KMS-11 (cell line): ENCODE measurements around the gene ABCA3.

Experiments
- H2AFZ ChIP-seq: fragments of 200-600 bp; sonication (generic); 2 replicates; pipeline ENCODE4 v1.6.1; 2016; ENCODE audit warnings: antibody characterized with exemption, mixed run types, low read depth
- H3K27ac ChIP-seq: fragments of 200-600 bp; sonication (generic); 2 replicates; pipeline ENCODE4 v1.6.1; 2016; ENCODE audit warnings: mild to moderate bottlenecking, mixed run types
- H3K27me3 ChIP-seq: fragments of 200-600 bp; sonication (generic); 2 replicates; pipeline ENCODE4 v1.6.1; 2017; ENCODE audit warnings: mild to moderate bottlenecking, low read depth, mixed run types, moderate library complexity; ENCODE audit not compliant: insufficient read depth
- H3K36me3 ChIP-seq: fragments of 200-600 bp; sonication (generic); 2 replicates; pipeline ENCODE4 v1.6.1; 2017; ENCODE audit warnings: mild to moderate bottlenecking, mixed run types; ENCODE audit not compliant: insufficient read depth
- H3K4me1 ChIP-seq: fragments of 200-600 bp; sonication (generic); 2 replicates; pipeline ENCODE4 v1.6.1; 2016; ENCODE audit warnings: mild to moderate bottlenecking, low read depth, mixed run types; ENCODE audit not compliant: poor library complexity, severe bottlenecking
- H3K4me2 ChIP-seq: fragments of 200-600 bp; sonication (generic); 2 replicates; pipeline ENCODE4 v1.7.0; 2016; ENCODE audit warnings: mild to moderate bottlenecking, mixed run types
- H3K4me3 ChIP-seq: fragments of 200-600 bp; sonication (generic); IDR thresholded peaks from 2 replicates; pipeline ENCODE4 v1.6.1; 2017; ENCODE audit warnings: low read depth, low read length, mixed read lengths; ENCODE audit not compliant: insufficient read depth
- H3K79me2 ChIP-seq: fragments of 200-600 bp; sonication (generic); 2 replicates; pipeline ENCODE4 v1.6.1; 2016; ENCODE audit warnings: low read depth, mixed run types; ENCODE audit not compliant: insufficient read depth
- H3K9ac ChIP-seq: fragments of 200-600 bp; sonication (generic); 2 replicates; pipeline ENCODE4 v1.6.1; 2016; ENCODE audit warnings: mild to moderate bottlenecking, mixed run types
- H4K20me1 ChIP-seq: fragments of 200-600 bp; sonication (generic); 2 replicates; pipeline ENCODE4 v1.6.1; 2016; ENCODE audit warnings: mild to moderate bottlenecking, mixed run types; ENCODE audit not compliant: insufficient read depth
- TF ChIP-seq, protein P1 (sequence below): fragments of 200-600 bp; sonication (generic); conservative IDR thresholded peaks from 2 replicates; pipeline ENCODE4 v1.6.1; 2017; ENCODE audit warnings: low read depth, mild to moderate bottlenecking, antibody characterized with exemption, low read length, moderate library complexity, mixed read lengths

ABCA3 gene

GRCh38 chr16:2273931-2274330 is 66.6 kb downstream of the ABCA3 start:
- Histone ChIP-seq H3K4me3 (no peak overlapping the region), H3K79me2 (no peaks in the 10 kb centered on the region; the same call in 1 of the 2 replicates), H4K20me1 (no peaks in the 10 kb centered on the region), H3K9ac (no peak overlapping the region), H3K27me3 (no peaks in the 10 kb centered on the region), H3K27ac (no peak overlapping the region), H3K36me3 (no peaks in the 10 kb centered on the region), H3K4me1 (peaks cover 12% of the 10 kb centered on the region), H3K4me2 (no peak overlapping the region), H2AFZ (no peak overlapping the region)
- TF ChIP-seq, protein P1, sequence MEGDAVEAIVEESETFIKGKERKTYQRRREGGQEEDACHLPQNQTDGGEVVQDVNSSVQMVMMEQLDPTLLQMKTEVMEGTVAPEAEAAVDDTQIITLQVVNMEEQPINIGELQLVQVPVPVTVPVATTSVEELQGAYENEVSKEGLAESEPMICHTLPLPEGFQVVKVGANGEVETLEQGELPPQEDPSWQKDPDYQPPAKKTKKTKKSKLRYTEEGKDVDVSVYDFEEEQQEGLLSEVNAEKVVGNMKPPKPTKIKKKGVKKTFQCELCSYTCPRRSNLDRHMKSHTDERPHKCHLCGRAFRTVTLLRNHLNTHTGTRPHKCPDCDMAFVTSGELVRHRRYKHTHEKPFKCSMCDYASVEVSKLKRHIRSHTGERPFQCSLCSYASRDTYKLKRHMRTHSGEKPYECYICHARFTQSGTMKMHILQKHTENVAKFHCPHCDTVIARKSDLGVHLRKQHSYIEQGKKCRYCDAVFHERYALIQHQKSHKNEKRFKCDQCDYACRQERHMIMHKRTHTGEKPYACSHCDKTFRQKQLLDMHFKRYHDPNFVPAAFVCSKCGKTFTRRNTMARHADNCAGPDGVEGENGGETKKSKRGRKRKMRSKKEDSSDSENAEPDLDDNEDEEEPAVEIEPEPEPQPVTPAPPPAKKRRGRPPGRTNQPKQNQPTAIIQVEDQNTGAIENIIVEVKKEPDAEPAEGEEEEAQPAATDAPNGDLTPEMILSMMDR, result no peak

DNA sequence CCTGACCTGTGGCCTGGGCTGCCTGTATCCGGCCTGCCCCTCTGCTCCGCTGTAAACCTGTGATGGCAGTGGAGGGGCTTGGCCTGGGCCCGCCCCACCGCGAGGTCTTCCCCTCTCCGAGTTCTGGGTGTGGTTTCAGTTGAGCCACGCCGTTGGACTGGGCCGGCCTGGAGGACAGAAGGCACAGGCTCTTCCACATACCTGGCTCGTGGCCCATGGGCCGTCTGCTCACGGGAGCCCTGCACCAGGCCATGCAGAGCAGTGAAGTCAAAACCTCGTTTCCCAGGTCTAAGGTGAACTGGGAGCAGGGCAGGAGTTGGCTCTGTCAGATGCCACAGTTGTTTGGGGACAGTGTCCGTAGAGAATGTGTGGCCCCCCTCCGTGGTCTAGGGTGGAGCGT is 67.0 kb downstream of the ABCA3 start:
- H3K27ac ChIP-seq, result no peak overlapping the region
- TF ChIP-seq, protein P1, result no peak
- no peaks in the 10 kb centered on the region for H4K20me1 ChIP-seq
- H3K4me1 ChIP-seq, result peaks cover 12% of the 10 kb centered on the region
- H3K36me3 ChIP-seq, result no peaks in the 10 kb centered on the region
- no peaks in the 10 kb centered on the region for H3K27me3 ChIP-seq
- H3K9ac ChIP-seq, result no peak overlapping the region
- no peaks in the 10 kb centered on the region; the same call in 1 of the 2 replicates for H3K79me2 ChIP-seq
- H3K4me3 ChIP-seq, result no peak overlapping the region
- H3K4me2 ChIP-seq, result no peak overlapping the region
- no peak overlapping the region for H2AFZ ChIP-seq

DNA sequence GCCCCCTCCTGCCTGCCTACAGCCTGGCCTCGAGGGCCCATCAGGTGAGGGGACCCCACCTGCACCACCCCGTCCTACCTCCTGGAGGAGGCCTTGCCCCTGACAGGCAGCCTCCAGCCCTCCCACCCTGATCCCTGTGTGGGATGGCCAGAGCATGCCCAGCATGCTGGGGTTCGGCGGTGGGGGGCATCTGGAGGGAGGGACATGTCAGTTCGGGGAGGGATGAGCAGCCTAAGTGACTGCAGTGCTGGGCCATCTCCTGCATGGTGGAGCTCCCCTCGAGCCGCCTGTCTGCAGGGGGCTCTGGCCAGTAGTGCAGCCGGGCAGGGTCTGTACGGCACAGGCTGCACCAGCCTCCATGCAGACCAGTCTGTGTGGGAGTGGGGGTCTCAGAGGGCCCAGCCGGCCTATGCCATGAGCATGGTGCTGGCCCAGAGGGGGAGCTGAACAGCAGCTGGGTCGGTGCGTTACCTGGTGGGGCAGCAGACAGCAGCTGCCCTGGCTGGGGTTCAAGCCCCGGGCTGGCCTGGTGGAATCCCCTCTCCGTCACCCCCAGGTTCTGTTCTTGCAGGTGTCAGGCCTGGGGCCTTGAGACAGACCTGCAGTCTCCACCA is 68.6 kb downstream of the ABCA3 start:
- Histone ChIP-seq H3K9ac (no peak overlapping the region), H3K4me1 (peaks cover 12% of the 10 kb centered on the region), H2AFZ (no peak overlapping the region), H3K27me3 (no peaks in the 10 kb centered on the region), H3K79me2 (peaks cover 9% of the 10 kb centered on the region), H3K4me3 (no peak overlapping the region), H4K20me1 (no peaks in the 10 kb centered on the region; the same call in 1 of the 2 replicates), H3K4me2 (no peak overlapping the region), H3K36me3 (no peaks in the 10 kb centered on the region), H3K27ac (no peak overlapping the region)
- TF ChIP-seq, protein P1, result no peak

DNA sequence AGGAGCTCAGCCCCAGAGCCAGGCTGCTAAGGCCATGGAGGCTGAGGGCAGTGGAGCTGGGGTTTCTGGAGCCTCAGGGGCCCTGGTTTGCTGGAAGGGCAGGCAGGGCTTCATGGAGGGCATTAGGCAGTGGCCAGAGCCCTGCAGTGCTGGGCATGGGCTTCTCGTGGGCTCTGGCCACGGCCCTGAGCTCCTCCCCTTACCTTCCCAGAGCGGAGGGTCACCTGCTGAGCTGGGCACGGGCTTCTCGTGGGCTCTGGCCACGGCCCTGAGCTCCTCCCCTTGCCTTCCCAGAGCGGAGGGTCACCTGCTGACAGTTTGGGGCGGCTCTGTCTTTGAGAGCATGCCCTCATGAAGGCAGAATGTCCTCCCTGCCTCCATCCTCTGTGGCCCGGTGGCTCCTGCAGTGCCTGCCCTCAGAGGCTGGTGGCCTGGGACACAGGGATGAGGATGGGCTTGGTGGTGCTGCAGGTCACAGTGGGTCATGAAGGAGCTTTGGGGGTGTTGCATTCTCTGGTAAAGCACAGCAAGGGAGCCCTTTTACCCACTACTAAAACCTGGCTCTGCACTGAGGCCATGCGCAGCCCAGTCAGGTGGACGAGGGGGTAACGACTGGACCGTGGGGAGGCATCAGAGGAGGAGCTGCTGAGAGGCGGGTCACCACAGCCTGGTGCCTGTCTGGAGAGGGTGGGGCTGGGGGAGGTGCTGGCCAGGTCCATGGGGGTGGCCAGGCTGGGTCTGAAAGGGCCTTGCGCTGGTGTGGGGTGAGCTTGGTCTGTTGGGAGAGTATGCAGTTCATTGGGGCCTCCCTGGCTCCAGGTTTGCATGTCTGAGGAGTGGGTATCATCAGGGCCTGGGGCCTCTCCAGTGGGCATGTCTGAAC is 69.7 kb downstream of the ABCA3 start:
- H2AFZ ChIP-seq, result no peak overlapping the region
- 0 out of 2 replicates have a peak overlapping the region, but pooled peaks have one; percentile 84 for H3K4me2 ChIP-seq
- H3K79me2 ChIP-seq, result peaks cover 21% of the 10 kb centered on the region
- no peak overlapping the region for H3K27ac ChIP-seq
- no peak overlapping the region for H3K4me3 ChIP-seq
- H3K9ac ChIP-seq, result no peak overlapping the region
- no peaks in the 10 kb centered on the region for H3K27me3 ChIP-seq
- TF ChIP-seq, protein P1, result no peak
- H3K36me3 ChIP-seq, result no peaks in the 10 kb centered on the region
- peaks cover 7% of the 10 kb centered on the region for H4K20me1 ChIP-seq
- H3K4me1 ChIP-seq, result peaks cover 19% of the 10 kb centered on the region
